Right cardiac atrium (tissue), 5 donors: ENCODE measurements around the gene STT3A. TPM values are rescaled to one million over a fixed set of nuclear protein-coding genes. Genes with fewer than 3 reads are reported as not detected.

ENCODE experiments used
- ATAC-seq, 2 donors: fragments of 200-7000 bp; cut with Tn5 transposase; one replicate each; pipeline versions ENCODE4 v1.8.0 to v1.9.1; 2020; ENCODE audit warnings: moderate library complexity in 2 of 2, mild to moderate bottlenecking in 1 of 2
- DNase-seq, 3 donors: peaks; one replicate each; pipeline ENCODE4 v3.0.0-alpha.2; 2020
- H3K27ac ChIP-seq: one replicate; pipeline ENCODE4 v1.5.1; 2013; ENCODE audit warnings: mild to moderate bottlenecking, low read length, control low read depth, moderate library complexity
- H3K27me3 ChIP-seq: one replicate; pipeline ENCODE4 v1.6.1; 2013; ENCODE audit not compliant: control insufficient read depth, insufficient read depth
- H3K4me1 ChIP-seq: one replicate; pipeline ENCODE4 v1.6.1; 2013; ENCODE audit warnings: low read length; ENCODE audit not compliant: control insufficient read depth, insufficient read depth
- H3K4me3 ChIP-seq: one replicate; pipeline ENCODE4 v1.5.1; 2013; ENCODE audit warnings: low read length, control low read depth
- H3K9me3 ChIP-seq: one replicate; pipeline ENCODE4 v1.6.1; 2013; ENCODE audit warnings: low read length; ENCODE audit not compliant: control insufficient read depth
- WGBS: extraction: QIAGEN DNeasy Blood & Tissue Kit; methylation state at CpG from one replicate; pipeline ENCODE4 v1.1.7; 2013; 5-methylcytosine and 5-hydroxymethylcytosine counted together
- intact Hi-C, 4 donors: fragments of 100-400 bp; cut with DNase I; formaldehyde crosslinking; loops; one replicate each; pipeline versions ENCODE4 v1.11.0 to v1.14.0; 2022 to 2023
- polyA plus RNA-seq: library from polyadenylated mRNA; stranded (reverse); fragments of 200-250 nt; gene quantifications from one replicate; pipeline ENCODE4 v1.2.3, GENCODE V29; 2013
- total RNA-seq, 4 donors: library from RNA; stranded (reverse); fragmentation: NEBNext Ultra II Directional; extraction: Animal tissue kit (Norgen Biotek cat#: 25700); gene quantifications; one replicate each; pipeline ENCODE4 v1.2.1, GENCODE V29; 2021
- donor health status: healthy with polysubstance abuse.
- donor health status: DM: no; HTN: yes; CAD: no.
- donor health status: DM: no; HTN: no; CAD: no.
- donor health status: DM: no; HTN: yes; CAD: no; lungs with severe emphysema.
- donor health status: DM: yes; HTN: yes; CAD: no.

STT3A gene
- total and polyA plus RNA-seq, 5 donors: 33.0 to 90.9 (median 74.3) TPM

GRCh38 chr11:125662689-125663088 is 70.0 kb downstream of the STT3A start:
- no peaks in the 10 kb centered on the region for H3K27me3 ChIP-seq
- H3K9me3 ChIP-seq: no peaks in the 10 kb centered on the region
- WGBS: 90% methylated on average over 2 of the region's 2 CpGs
- DNase-seq: no peak
- H3K4me1 ChIP-seq: no peaks in the 10 kb centered on the region
- intact Hi-C loops: no loop called here
- H3K4me3 ChIP-seq: no peak overlapping the region
- no peak overlapping the region for H3K27ac ChIP-seq
- no peak for ATAC-seq

- DNase-seq: no peak
- no peak overlapping the region for H3K27ac ChIP-seq
- WGBS: 94% methylated on average over 3 of the region's 3 CpGs
- no peaks in the 10 kb centered on the region for H3K4me1 ChIP-seq
- H3K27me3 ChIP-seq: no peaks in the 10 kb centered on the region
- no peak for ATAC-seq
- intact Hi-C loops: no loop called here
- H3K9me3 ChIP-seq: no peaks in the 10 kb centered on the region
- no peak overlapping the region for H3K4me3 ChIP-seq
These were observed 71.3 kb downstream of the STT3A start for GRCh38 chr11:125663910-125664309.

GRCh38 chr11:125667151-125667550 is 74.5 kb downstream of the STT3A start:
- Histone ChIP-seq H3K27me3 (no peaks in the 10 kb centered on the region), H3K27ac (no peak overlapping the region), H3K4me1 (no peaks in the 10 kb centered on the region), H3K9me3 (no peaks in the 10 kb centered on the region), H3K4me3 (no peak overlapping the region)
- DNase-seq: no peak
- intact Hi-C loops: no loop called here
- over 99% methylated on average over 2 of the region's 2 CpGs for WGBS
- ATAC-seq: no peak

GRCh38 chr11:125670172-125670571 is 77.5 kb downstream of the STT3A start:
- no peaks in the 10 kb centered on the region for H3K27me3 ChIP-seq
- no peaks in the 10 kb centered on the region for H3K9me3 ChIP-seq
- no peaks in the 10 kb centered on the region for H3K4me1 ChIP-seq
- ATAC-seq (no peak), DNase-seq (no peak)
- intact Hi-C loops: no loop called here
- H3K4me3 ChIP-seq: no peak overlapping the region
- H3K27ac ChIP-seq: no peak overlapping the region
- 96% methylated on average over 1 of the region's 1 CpG for WGBS

- no peak for DNase-seq
- Histone ChIP-seq H3K4me1 (no peaks in the 10 kb centered on the region), H3K9me3 (no peaks in the 10 kb centered on the region), H3K27ac (no peak overlapping the region), H3K27me3 (no peaks in the 10 kb centered on the region), H3K4me3 (no peak overlapping the region)
- 74% methylated on average over 2 of the region's 2 CpGs for WGBS
- intact Hi-C loops: no loop called here
- ATAC-seq: no peak
These were observed 78.9 kb downstream of the STT3A start for GRCh38 chr11:125671561-125671960.

Other genes starting within 250 kb of the STT3A start
- 100 to 1,000 TPM in 2 of 4 donors, 10 to 100 TPM in 2; 62.6 to 139 (median 103) TPM for gene FEZ1, start 96.6 kb upstream of the STT3A start, total RNA-seq
- gene FEZ1, start 96.6 kb upstream of the STT3A start, polyA plus RNA-seq: 104 TPM
- gene EI24, start 23.4 kb upstream of the STT3A start, total RNA-seq: 10 to 100 TPM; 60.2 to 69.2 (median 64.0) TPM
- gene EI24, start 23.4 kb upstream of the STT3A start, polyA plus RNA-seq: 33.8 TPM
- 1 to 10 TPM in 3 of 4 donors, under 1 TPM in 1; 0.68 to 2.5 (median 1.8) TPM for gene CHEK1, start 32.3 kb downstream of the STT3A start, total RNA-seq
- 0.32 TPM for gene CHEK1, start 32.3 kb downstream of the STT3A start, polyA plus RNA-seq
- not detected for gene ACRV1, start 88.0 kb downstream of the STT3A start, total RNA-seq
- gene ACRV1, start 88.0 kb downstream of the STT3A start, polyA plus RNA-seq: not detected
- gene PATE1, start 153.4 kb downstream of the STT3A start, total RNA-seq: not detected
- gene PATE1, start 153.4 kb downstream of the STT3A start, polyA plus RNA-seq: not detected
- not detected for gene PATE2, start 186.0 kb downstream of the STT3A start, total RNA-seq
- not detected for gene PATE2, start 186.0 kb downstream of the STT3A start, polyA plus RNA-seq
- gene PATE3, start 195.3 kb downstream of the STT3A start, total RNA-seq: not detected
- gene PATE3, start 195.3 kb downstream of the STT3A start, polyA plus RNA-seq: not detected
- gene PATE4, start 240.5 kb downstream of the STT3A start, total RNA-seq: not detected
- gene PATE4, start 240.5 kb downstream of the STT3A start, polyA plus RNA-seq: not detected